ENCODE data around the gene SIX4. TPM values are rescaled to one million over a fixed set of nuclear protein-coding genes. Genes with fewer than 3 reads are reported as not detected.

SIX4 gene
- polyA plus RNA-seq, 2 of the 4 experiments (the other 2 are of a cell fraction), result 1.8 to 2.3 TPM

- 69% methylated on average over 4 of the region's 4 CpGs for WGBS (ENCODE audit: missing lambda C conversion rate)
- Histone ChIP-seq H3K9me3 (no peaks in the 10 kb centered on the region), H3K4me3 (no peak overlapping the region), H3K4me2 (no peak overlapping the region), H3K4me1 (no peaks in the 10 kb centered on the region), H3K27ac (no peak overlapping the region)
- FAIRE-seq, result no peak
- ATAC-seq, result no peak
- no peak for DNase-seq (ENCODE audit: low read depth in 1 of 2, low spot score in 1 of 2)
- TF ChIP-seq KDM5A (IDR thresholded peaks at IDR 0.05), result no peak
- TF ChIP-seq RCOR1 (IDR thresholded peaks at IDR 0.05; ENCODE audit: low read depth, low read length), result no peak
- TF ChIP-seq HOXB5 (CRISPR knock-in tag; IDR thresholded peaks at IDR 0.05), result no peak
- no peak for TF ChIP-seq BHLHE40 (IDR thresholded peaks at IDR 0.05; ENCODE audit: low read depth, low read length)
- no peak for TF ChIP-seq ESRRA (IDR thresholded peaks at IDR 0.05; ENCODE audit: borderline replicate concordance, low read length)
- ChIA-PET POLR2A (interaction anchor here (0.6 kb wide), 1 partner anchor 39 kb away, joined by 3 read pairs; no protein-coding TSS in a partner anchor), CTCF (interaction anchor here (0.6 kb wide), 2 partner anchors 24 to 66 kb away, joined by 3 to 4 read pairs; no protein-coding TSS in a partner anchor)
Measured at GRCh38 chr14:60679566-60680258, 44.4 kb downstream of the SIX4 start.

- CTCF ChIA-PET, result no interaction called here
Measured at GRCh38 chr14:60677701-60678100, 46.5 kb downstream of the SIX4 start.

GRCh38 chr14:60670989-60671388 is 53.2 kb downstream of the SIX4 start:
- DNase-seq (ENCODE audit: low read depth in 1 of 2, low spot score in 1 of 2) (no peak), ATAC-seq (no peak), FAIRE-seq (no peak)
- ChIA-PET POLR2A (no interaction called here), CTCF (no interaction called here)
- no peak for TF ChIP-seq EP300 (IDR thresholded peaks at IDR 0.05)
- no peak for TF ChIP-seq ZSCAN20 (CRISPR knock-in tag; IDR thresholded peaks at IDR 0.05)
- no peak for TF ChIP-seq JUNB (IDR thresholded peaks at IDR 0.05)
- no peak for TF ChIP-seq HDAC2 (IDR thresholded peaks at IDR 0.05)
- no peak for TF ChIP-seq ZC3H11A (IDR thresholded peaks at IDR 0.05)
- no peak for TF ChIP-seq FOSL2 (IDR thresholded peaks at IDR 0.05)
- no peak for TF ChIP-seq FOSL2 (CRISPR knock-in tag; IDR thresholded peaks at IDR 0.05)
- no peak for TF ChIP-seq HOXB13 (CRISPR knock-in tag; IDR thresholded peaks at IDR 0.05; ENCODE audit: low read depth)
- TF ChIP-seq NFE2L2 (conservative IDR thresholded peaks at IDR 0.05; ENCODE audit: low read length), result no peak
- no peak for TF ChIP-seq ATOH8 (CRISPR knock-in tag; IDR thresholded peaks at IDR 0.05; ENCODE audit: low read depth)
- TF ChIP-seq GATA3 (IDR thresholded peaks at IDR 0.05; ENCODE audit: borderline replicate concordance), result no peak
- no peak for TF ChIP-seq E2F6 (IDR thresholded peaks at IDR 0.05; ENCODE audit: borderline replicate concordance, low read depth)
- TF ChIP-seq PBX3 (IDR thresholded peaks at IDR 0.05), result no peak
- no peak for TF ChIP-seq NPAS2 (CRISPR knock-in tag; IDR thresholded peaks at IDR 0.05; ENCODE audit: borderline replicate concordance)
- Histone ChIP-seq H3K4me2 (no peak overlapping the region), H3K27ac (no peak overlapping the region), H3K4me3 (no peak overlapping the region), H3K4me1 (no peaks in the 10 kb centered on the region), H3K9me3 (peaks cover 4% of the 10 kb centered on the region; the same call in 1 of the 3 replicates)
- WGBS (ENCODE audit: missing lambda C conversion rate), result 68% methylated on average over 3 of the region's 3 CpGs

More at GRCh38 chr14:60677701-60678100, 46.5 kb downstream of the SIX4 start:
- no peak for TF ChIP-seq ZNF302 (CRISPR knock-in tag; IDR thresholded peaks at IDR 0.05)
- no peaks in the 10 kb centered on the region for H3K9me3 ChIP-seq
- POLR2A ChIA-PET, result no interaction called here
- no peak for DNase-seq (ENCODE audit: low read depth in 1 of 2, low spot score in 1 of 2)
- no peak overlapping the region for H3K27ac ChIP-seq
- ATAC-seq, result no peak
- FAIRE-seq, result no peak
- H3K4me3 ChIP-seq, result no peak overlapping the region
- no peak overlapping the region for H3K4me2 ChIP-seq
- no peaks in the 10 kb centered on the region for H3K4me1 ChIP-seq

Measured in A549 (cell line).